ENCODE results near the gene GPR107.
A peak's percentile ranks its signal among the peaks of the same experiment; 100 is the strongest.

GPR107 gene

GRCh38 chr9:130117816-130118632 lies 64.3 kb downstream of the GPR107 start:
- H3K27me3 ChIP-seq (ENCODE audit: control insufficient read depth in 1 of 2, insufficient read depth in 2 of 2, low read length in 2 of 2), result no peaks in the 10 kb centered on the region
- H3K4me1 ChIP-seq (ENCODE audit: control insufficient read depth in 1 of 2, insufficient read depth in 2 of 2, low read length in 2 of 2), result no peaks in the 10 kb centered on the region
- no peaks in the 10 kb centered on the region for H3K9me3 ChIP-seq (ENCODE audit: control insufficient read depth in 1 of 2, low read length in 2 of 2)
- H3K27ac ChIP-seq (ENCODE audit: low read depth, low read length), result no peak overlapping the region
- peaks cover 13 to 39% of the 10 kb centered on the region in 2 donors for H3K36me3 ChIP-seq (ENCODE audit: control insufficient read depth in 1 of 2, insufficient read depth in 2 of 2, low read length in 2 of 2)
- no peak overlapping the region for H3K4me3 ChIP-seq (ENCODE audit: low read depth in 1 of 2, low read length in 2 of 2)
- no peak overlapping the region for H3K9ac ChIP-seq (ENCODE audit: low read depth in 1 of 2, low read length in 2 of 2)

GRCh38 chr9:130118841-130119518 lies 65.3 kb downstream of the GPR107 start:
- H3K4me1 ChIP-seq (ENCODE audit: control insufficient read depth in 1 of 2, insufficient read depth in 2 of 2, low read length in 2 of 2), result no peaks in the 10 kb centered on the region
- H3K27ac ChIP-seq (ENCODE audit: low read depth, low read length), result no peak overlapping the region
- no peaks in the 10 kb centered on the region for H3K27me3 ChIP-seq (ENCODE audit: control insufficient read depth in 1 of 2, insufficient read depth in 2 of 2, low read length in 2 of 2)
- no peak overlapping the region for H3K4me3 ChIP-seq (ENCODE audit: low read depth in 1 of 2, low read length in 2 of 2)
- H3K36me3 ChIP-seq (ENCODE audit: control insufficient read depth in 1 of 2, insufficient read depth in 2 of 2, low read length in 2 of 2), result peaks cover 13 to 41% of the 10 kb centered on the region in 2 donors
- no peak overlapping the region for H3K9ac ChIP-seq (ENCODE audit: low read depth in 1 of 2, low read length in 2 of 2)
- H3K9me3 ChIP-seq (ENCODE audit: control insufficient read depth in 1 of 2, low read length in 2 of 2), result no peaks in the 10 kb centered on the region

- no peaks in the 10 kb centered on the region for H3K27me3 ChIP-seq (ENCODE audit: control insufficient read depth in 1 of 2, insufficient read depth in 2 of 2, low read length in 2 of 2)
- H3K4me1 ChIP-seq (ENCODE audit: control insufficient read depth in 1 of 2, insufficient read depth in 2 of 2, low read length in 2 of 2), result no peaks in the 10 kb centered on the region
- H3K9ac ChIP-seq (ENCODE audit: low read depth in 1 of 2, low read length in 2 of 2), result no peak overlapping the region
- peaks cover 16 to 48% of the 10 kb centered on the region in 2 donors for H3K36me3 ChIP-seq (ENCODE audit: control insufficient read depth in 1 of 2, insufficient read depth in 2 of 2, low read length in 2 of 2)
- H3K27ac ChIP-seq (ENCODE audit: low read depth, low read length), result no peak overlapping the region
- no peak overlapping the region for H3K4me3 ChIP-seq (ENCODE audit: low read depth in 1 of 2, low read length in 2 of 2)
- no peaks in the 10 kb centered on the region for H3K9me3 ChIP-seq (ENCODE audit: control insufficient read depth in 1 of 2, low read length in 2 of 2)
These were observed 66.0 kb downstream of the GPR107 start for GRCh38 chr9:130119519-130120298.

GRCh38 chr9:130120299-130120587 lies 66.5 kb downstream of the GPR107 start:
- Histone ChIP-seq H3K36me3 (ENCODE audit: control insufficient read depth in 1 of 2, insufficient read depth in 2 of 2, low read length in 2 of 2) (peaks cover 16 to 48% of the 10 kb centered on the region in 2 donors), H3K9ac (ENCODE audit: low read depth in 1 of 2, low read length in 2 of 2) (no peak overlapping the region), H3K9me3 (ENCODE audit: control insufficient read depth in 1 of 2, low read length in 2 of 2) (no peaks in the 10 kb centered on the region), H3K27me3 (ENCODE audit: control insufficient read depth in 1 of 2, insufficient read depth in 2 of 2, low read length in 2 of 2) (no peaks in the 10 kb centered on the region), H3K27ac (ENCODE audit: low read depth, low read length) (no peak overlapping the region), H3K4me1 (ENCODE audit: control insufficient read depth in 1 of 2, insufficient read depth in 2 of 2, low read length in 2 of 2) (no peaks in the 10 kb centered on the region), H3K4me3 (ENCODE audit: low read depth in 1 of 2, low read length in 2 of 2) (no peak overlapping the region)

GRCh38 chr9:130120832-130121231 lies 67.1 kb downstream of the GPR107 start:
- Histone ChIP-seq H3K9ac (ENCODE audit: low read depth in 1 of 2, low read length in 2 of 2) (no peak overlapping the region), H3K27ac (ENCODE audit: low read depth, low read length) (no peak overlapping the region), H3K9me3 (ENCODE audit: control insufficient read depth in 1 of 2, low read length in 2 of 2) (no peaks in the 10 kb centered on the region), H3K4me3 (ENCODE audit: low read depth in 1 of 2, low read length in 2 of 2) (no peak overlapping the region), H3K4me1 (ENCODE audit: control insufficient read depth in 1 of 2, insufficient read depth in 2 of 2, low read length in 2 of 2) (no peaks in the 10 kb centered on the region), H3K27me3 (ENCODE audit: control insufficient read depth in 1 of 2, insufficient read depth in 2 of 2, low read length in 2 of 2) (no peaks in the 10 kb centered on the region), H3K36me3 (ENCODE audit: control insufficient read depth in 1 of 2, insufficient read depth in 2 of 2, low read length in 2 of 2) (peaks cover 14 to 48% of the 10 kb centered on the region in 2 donors)

GRCh38 chr9:130122456-130122855 lies 68.8 kb downstream of the GPR107 start:
- Histone ChIP-seq H3K4me3 (ENCODE audit: low read depth in 1 of 2, low read length in 2 of 2) (no peak overlapping the region), H3K27me3 (ENCODE audit: control insufficient read depth in 1 of 2, insufficient read depth in 2 of 2, low read length in 2 of 2) (no peaks in the 10 kb centered on the region), H3K36me3 (ENCODE audit: control insufficient read depth in 1 of 2, insufficient read depth in 2 of 2, low read length in 2 of 2) (peaks cover 12 to 45% of the 10 kb centered on the region in 2 donors), H3K9me3 (ENCODE audit: control insufficient read depth in 1 of 2, low read length in 2 of 2) (no peaks in the 10 kb centered on the region), H3K4me1 (ENCODE audit: control insufficient read depth in 1 of 2, insufficient read depth in 2 of 2, low read length in 2 of 2) (no peaks in the 10 kb centered on the region), H3K9ac (ENCODE audit: low read depth in 1 of 2, low read length in 2 of 2) (no peak overlapping the region), H3K27ac (ENCODE audit: low read depth, low read length) (no peak overlapping the region)

GRCh38 chr9:130124085-130124860 lies 70.6 kb downstream of the GPR107 start:
- peaks cover 14 to 50% of the 10 kb centered on the region in 2 donors for H3K36me3 ChIP-seq (ENCODE audit: control insufficient read depth in 1 of 2, insufficient read depth in 2 of 2, low read length in 2 of 2)
- no peak overlapping the region for H3K27ac ChIP-seq (ENCODE audit: low read depth, low read length)
- H3K4me3 ChIP-seq (ENCODE audit: low read depth in 1 of 2, low read length in 2 of 2), result no peak overlapping the region
- no peaks in the 10 kb centered on the region for H3K27me3 ChIP-seq (ENCODE audit: control insufficient read depth in 1 of 2, insufficient read depth in 2 of 2, low read length in 2 of 2)
- no peaks in the 10 kb centered on the region for H3K9me3 ChIP-seq (ENCODE audit: control insufficient read depth in 1 of 2, low read length in 2 of 2)
- peaks cover 2 to 5% of the 10 kb centered on the region in 2 donors for H3K4me1 ChIP-seq (ENCODE audit: control insufficient read depth in 1 of 2, insufficient read depth in 2 of 2, low read length in 2 of 2)
- no peak overlapping the region for H3K9ac ChIP-seq (ENCODE audit: low read depth in 1 of 2, low read length in 2 of 2)

- Histone ChIP-seq H3K4me3 (ENCODE audit: low read depth in 1 of 2, low read length in 2 of 2) (no peak overlapping the region), H3K27me3 (ENCODE audit: control insufficient read depth in 1 of 2, insufficient read depth in 2 of 2, low read length in 2 of 2) (no peaks in the 10 kb centered on the region), H3K9me3 (ENCODE audit: control insufficient read depth in 1 of 2, low read length in 2 of 2) (no peaks in the 10 kb centered on the region), H3K27ac (ENCODE audit: low read depth, low read length) (no peak overlapping the region), H3K4me1 (ENCODE audit: control insufficient read depth in 1 of 2, insufficient read depth in 2 of 2, low read length in 2 of 2) (peaks cover 5% of the 10 kb centered on the region in 2 donors), H3K36me3 (ENCODE audit: control insufficient read depth in 1 of 2, insufficient read depth in 2 of 2, low read length in 2 of 2) (peaks cover 19 to 49% of the 10 kb centered on the region in 2 donors), H3K9ac (ENCODE audit: low read depth in 1 of 2, low read length in 2 of 2) (no peak overlapping the region)
These were observed 73.2 kb downstream of the GPR107 start for GRCh38 chr9:130126721-130127433.

GRCh38 chr9:130128251-130128650 lies 74.5 kb downstream of the GPR107 start:
- Histone ChIP-seq H3K9me3 (ENCODE audit: control insufficient read depth in 1 of 2, low read length in 2 of 2) (no peaks in the 10 kb centered on the region), H3K27me3 (ENCODE audit: control insufficient read depth in 1 of 2, insufficient read depth in 2 of 2, low read length in 2 of 2) (no peaks in the 10 kb centered on the region), H3K27ac (ENCODE audit: low read depth, low read length) (peak overlapping the region; percentile 13), H3K9ac (ENCODE audit: low read depth in 1 of 2, low read length in 2 of 2) (peak overlapping the region in 1 of 2 donors; percentile 7), H3K36me3 (ENCODE audit: control insufficient read depth in 1 of 2, insufficient read depth in 2 of 2, low read length in 2 of 2) (peaks cover 14 to 43% of the 10 kb centered on the region in 2 donors), H3K4me3 (ENCODE audit: low read depth in 1 of 2, low read length in 2 of 2) (no peak overlapping the region), H3K4me1 (ENCODE audit: control insufficient read depth in 1 of 2, insufficient read depth in 2 of 2, low read length in 2 of 2) (peaks cover 5% of the 10 kb centered on the region in 2 donors)

Data from duodenal mucosa (tissue), 2 donors.